Astrocyte of the spinal cord (primary cell): ENCODE data around the gene SNED1.

Source experiments
- DNase-seq: peaks from one replicate; pipeline ENCODE4 v3.0.0; 2011; ENCODE audit warnings: low read depth, low spot score
- H3K4me3 ChIP-seq: 2 replicates; pipeline ENCODE4 v1.5.1; 2011; ENCODE audit warnings: low read depth, mild to moderate bottlenecking, low read length, moderate library complexity
- CTCF ChIP-seq: IDR thresholded peaks from 2 replicates; pipeline ENCODE4 v1.5.1; 2012; ENCODE audit warnings: low read depth, mild to moderate bottlenecking, low read length, inconsistent platforms
- in situ Hi-C: cut with HindIII; loops from 2 replicates; pipeline ENCODE4 v1.10.0; 2017; ENCODE audit warnings: low sequenced_read_pairs

Gene SNED1

DNA sequence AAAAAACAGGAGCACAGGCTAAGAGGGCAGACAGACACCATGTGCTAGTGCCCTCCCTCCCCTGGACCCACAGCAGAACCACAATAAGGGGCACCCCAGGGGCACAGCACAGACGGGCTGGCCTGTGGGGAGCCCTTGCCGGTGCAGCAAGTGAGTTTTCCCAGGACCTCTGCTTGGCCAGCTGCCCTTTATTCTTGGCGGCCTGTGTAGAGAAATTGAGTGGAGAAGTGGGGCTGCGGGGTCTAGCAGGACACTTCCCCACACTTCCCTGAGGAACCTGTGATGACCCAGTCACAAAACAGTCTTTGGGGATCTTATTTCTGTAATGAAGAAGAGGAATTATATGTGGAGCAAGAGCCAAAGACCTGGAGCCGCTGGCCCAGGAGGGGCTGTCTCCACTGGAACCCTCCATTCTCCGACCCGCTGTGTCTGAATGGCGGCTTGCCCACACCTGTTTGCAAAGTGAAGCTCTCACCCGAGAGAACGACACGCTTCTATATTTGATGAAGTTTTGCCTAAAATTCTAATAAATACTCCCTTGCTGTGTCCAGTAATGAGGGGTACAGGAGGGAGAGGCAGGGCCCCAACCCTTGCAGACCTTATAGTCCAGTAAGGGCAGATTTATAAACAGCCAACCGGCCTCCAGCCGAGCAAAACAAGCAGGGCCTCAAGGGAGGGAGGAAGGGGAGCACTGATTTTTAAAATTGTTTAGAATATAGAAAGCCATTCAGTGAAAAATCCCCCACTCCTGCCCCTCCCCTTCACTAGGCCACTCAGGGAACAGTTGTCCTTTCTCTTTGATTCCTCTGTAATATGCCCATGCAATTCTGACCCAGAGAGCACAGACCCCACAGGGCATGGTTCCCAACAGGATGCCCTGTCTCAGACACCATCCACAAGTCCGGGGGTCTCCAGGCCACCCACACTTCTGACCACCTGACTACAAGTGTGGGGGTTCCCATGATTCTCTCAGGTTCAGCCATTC is 44.7 kb upstream of the SNED1 start:
- no peak overlapping the region for H3K4me3 ChIP-seq
- in situ Hi-C loops = no loop called here
- DNase-seq = no peak
- TF ChIP-seq CTCF = no peak

DNA sequence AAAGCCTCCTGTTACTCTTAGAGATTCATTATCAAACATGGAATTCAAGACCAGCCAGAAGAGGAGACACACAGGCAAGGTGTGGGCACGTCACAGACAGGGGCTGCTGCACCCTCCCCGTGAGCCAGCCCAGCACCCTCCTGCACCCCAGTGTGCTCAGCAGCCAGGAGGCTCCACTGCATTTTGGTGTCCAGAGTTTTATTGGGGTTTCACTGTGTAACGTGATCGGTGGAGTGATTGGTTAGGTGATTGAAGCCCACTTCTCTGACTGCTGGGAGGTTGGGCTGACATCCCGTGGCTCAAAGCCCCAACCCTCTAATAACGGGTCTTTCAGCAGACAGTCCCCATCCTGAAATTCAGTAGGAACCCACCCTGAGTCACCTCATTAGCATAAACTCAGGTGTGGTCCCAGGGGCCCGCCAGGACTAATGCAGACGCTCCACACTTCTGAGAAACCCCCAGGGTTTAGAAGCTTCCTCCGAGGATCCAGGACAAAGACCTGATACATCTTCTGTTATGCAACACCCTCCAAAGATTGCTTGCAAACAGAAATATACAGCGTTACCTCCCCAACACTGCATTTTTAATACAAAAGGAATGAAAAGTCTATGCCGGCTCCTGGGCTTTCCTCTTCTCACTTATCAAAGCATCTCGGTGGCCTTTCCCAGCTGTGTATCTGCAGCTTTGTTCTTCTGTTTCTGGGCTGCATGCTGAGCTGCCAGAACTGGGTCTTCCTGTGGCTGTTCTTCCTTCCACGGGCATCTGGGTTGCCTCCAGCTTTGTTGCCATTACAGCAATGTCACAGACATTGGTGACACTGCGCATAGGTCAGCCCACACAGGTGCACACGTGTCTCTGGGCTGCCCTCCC is 43.7 kb upstream of the SNED1 start:
- no peak overlapping the region for H3K4me3 ChIP-seq
- TF ChIP-seq CTCF = no peak
- in situ Hi-C loops = no loop called here
- no peak for DNase-seq

DNA sequence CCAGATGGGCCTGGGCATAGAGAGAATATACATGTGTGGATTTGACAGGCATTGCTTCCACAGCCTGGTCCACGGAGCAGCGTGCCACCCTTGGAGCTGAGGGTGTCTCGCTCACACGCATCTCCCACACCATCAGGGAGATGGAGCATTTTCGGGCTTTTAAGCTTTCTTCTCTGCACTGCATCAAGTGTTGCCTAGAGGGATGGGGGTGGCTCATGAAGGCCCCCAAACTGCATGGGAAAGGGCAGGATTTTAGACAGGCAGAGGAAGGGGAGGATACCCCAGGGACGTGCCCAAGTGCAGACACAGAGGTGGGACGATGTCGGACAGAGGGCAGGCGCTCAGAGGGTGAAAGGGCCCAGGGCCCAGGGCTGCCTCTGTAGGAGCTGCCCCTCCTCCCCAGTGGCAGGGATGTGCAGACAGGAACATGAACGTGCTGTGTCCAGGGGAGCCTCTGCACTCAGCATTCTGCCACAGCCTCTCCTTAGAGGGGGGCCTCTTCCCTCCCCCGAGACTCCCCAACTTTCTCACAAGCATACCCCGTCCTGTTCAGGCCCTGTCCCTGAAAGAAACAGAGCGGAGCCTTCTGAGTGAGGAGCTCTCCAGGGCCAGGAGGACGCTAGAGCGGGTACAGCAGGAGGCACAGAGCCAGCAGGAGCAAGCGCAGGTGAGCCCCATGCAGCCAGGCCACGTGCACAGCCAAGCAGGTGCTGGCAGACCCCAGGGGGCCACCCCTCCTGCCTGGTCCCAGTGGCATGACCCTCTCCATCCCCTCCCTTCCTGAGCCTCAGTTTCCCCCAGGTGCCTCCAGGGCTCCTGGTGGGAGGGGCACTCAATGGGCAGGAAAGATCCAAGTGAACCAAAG is 42.9 kb upstream of the SNED1 start:
- in situ Hi-C loops = no loop called here
- DNase-seq = no peak
- TF ChIP-seq CTCF = no peak
- no peak overlapping the region for H3K4me3 ChIP-seq

DNA sequence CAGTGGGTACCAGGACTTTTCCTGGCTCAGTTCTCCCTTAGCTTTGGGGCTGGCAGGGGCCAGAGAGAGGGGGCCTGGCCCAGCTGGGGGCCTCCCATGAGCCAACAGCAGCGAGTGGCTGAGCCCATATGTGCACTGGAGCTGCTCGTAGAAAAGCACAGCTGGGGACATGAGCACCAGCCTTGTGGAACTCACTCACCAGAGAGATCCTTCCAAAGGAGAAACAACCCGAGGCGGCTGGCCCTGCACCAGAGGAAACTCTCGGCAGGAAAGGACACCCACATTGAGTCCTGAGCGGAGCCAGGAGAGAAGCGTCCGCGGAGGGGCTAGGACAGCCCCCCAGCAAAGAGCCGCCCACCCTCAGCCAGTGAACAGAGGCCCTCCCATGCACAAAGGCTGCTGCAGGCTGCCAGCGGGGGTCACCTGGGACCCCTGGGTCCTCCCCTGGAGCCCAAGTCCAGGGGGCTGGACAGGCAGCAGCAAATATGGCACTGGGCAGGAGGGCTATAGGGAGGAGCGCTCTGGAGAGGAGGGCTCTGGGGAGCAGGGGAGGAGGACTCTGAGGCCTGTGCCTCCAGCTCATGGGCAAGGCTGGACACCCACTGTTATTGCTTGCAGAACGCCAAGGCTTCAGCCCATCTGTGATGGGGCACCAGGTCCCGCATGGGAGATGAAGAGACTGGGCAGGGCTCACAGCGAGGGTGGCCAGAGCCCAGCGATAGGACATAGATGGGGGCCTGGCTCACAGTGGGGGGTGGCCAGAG is 42.1 kb upstream of the SNED1 start:
- no peak for TF ChIP-seq CTCF
- H3K4me3 ChIP-seq = no peak overlapping the region
- in situ Hi-C loops = no loop called here
- DNase-seq = no peak

GRCh38 chr2:240956935-240957655 is 41.3 kb upstream of the SNED1 start:
- no peak for DNase-seq
- no peak for TF ChIP-seq CTCF
- in situ Hi-C loops = no loop called here
- no peak overlapping the region for H3K4me3 ChIP-seq
